ENCODE measurements around the gene UBXN6.

The UBXN6 gene

DNA sequence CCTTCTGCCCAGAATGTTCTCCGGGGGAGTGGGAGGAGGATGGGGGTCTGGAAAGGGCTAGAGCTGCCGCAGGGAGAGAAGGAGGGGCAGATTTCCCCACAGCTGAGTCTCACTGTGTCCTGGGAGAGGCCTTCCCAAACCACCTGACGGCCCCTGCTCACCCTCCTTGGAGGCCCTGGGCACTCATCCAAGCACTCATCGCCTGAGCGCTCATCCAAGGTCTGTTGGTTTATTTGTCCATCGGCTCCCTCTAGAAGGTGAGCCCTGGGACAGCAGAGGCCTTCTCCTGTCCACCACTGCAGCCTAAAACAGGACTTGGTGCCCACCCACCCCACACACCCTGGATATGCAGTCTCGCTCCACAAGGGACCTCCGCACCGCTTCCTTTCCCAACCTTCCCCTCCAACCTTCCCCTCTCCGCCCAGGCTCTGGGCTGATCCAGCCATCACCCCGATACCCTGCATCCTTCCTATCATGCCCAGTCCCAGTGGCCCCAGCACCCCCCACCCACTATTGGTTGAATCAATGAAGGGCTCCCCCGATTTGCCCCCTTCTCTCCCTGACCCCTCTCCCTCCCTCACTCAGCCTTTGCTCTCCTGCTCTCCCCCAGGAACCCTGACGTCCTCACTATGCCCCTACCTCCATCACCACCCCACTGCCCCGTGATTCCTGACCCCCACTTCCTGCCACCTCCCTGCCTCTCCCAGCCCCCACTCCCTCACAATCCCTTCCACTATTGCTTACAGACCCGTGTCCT is 1.7 kb downstream of the UBXN6 start:
- no peak for DNase-seq

GRCh38 chr19:4454747-4455718 is 2.6 kb downstream of the UBXN6 start:
- DNase-seq, result no peak

DNA sequence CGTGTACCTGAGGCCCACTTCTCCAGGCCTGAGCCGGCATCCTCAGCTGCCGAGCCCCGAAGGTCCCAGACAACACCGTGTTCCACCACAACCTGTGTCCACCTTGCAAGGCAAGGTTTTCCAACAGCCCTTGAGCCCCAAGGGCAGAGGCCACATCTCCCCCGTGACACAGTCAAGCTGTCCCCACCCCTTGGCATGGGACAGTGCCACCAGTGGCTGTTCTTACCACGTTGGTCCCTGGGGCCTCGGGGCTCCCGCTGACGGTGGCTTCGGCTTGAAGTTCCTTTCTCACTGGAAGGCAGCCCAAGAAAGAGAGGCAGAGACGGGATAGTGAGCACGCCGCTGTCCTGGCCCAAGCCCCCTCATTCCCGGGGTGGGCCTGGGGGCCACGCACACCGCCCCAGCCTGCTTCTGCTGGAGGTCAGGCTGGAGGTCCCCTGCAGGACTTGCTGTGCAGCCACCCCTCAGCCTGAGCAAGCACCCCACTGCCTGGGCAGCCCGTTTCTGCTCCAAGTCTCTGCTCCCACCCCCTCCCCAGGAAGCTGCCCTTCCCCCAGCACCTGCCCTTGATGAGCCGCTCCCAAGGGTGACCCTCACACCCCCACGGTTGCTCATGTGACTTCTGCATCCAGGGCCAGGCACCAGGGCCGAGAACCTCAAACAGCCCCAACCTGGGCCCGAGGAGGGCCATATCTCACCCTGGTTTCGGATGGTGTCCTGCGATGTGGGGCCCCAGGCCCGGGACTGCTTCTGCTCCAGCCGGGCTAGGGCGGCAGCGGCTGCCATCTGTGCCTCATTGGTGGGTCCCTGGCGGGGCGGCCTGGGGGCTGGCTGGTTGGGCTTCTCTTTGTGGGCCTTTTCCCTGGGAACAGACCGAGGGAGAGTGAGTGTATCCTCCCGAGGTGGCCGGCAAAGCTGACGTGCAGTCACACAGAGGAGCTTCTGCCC is 4.1 kb downstream of the UBXN6 start:
- no peak for DNase-seq

- no peak for DNase-seq
Measured at GRCh38 chr19:4452230-4452990, 5.2 kb downstream of the UBXN6 start.

DNA sequence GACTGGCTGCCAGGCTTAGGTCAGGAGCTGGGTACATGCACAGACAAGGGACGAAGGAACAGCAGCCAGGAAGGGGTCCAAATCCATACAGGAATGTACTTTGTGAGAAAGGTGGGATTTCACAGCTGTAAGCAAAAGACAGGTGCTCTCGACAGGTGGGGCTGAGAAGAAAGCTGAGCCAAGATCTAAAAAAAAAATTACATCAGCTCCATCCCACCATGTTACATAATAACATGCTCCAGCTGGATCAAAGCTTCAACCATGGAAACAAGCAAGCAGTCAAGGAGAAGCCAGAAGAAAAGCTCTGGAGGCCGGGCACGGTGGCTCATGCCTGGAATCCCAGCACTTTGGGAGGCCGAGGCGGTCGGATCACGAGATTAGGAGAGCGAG is 8.0 kb downstream of the UBXN6 start:
- no peak for DNase-seq

DNA sequence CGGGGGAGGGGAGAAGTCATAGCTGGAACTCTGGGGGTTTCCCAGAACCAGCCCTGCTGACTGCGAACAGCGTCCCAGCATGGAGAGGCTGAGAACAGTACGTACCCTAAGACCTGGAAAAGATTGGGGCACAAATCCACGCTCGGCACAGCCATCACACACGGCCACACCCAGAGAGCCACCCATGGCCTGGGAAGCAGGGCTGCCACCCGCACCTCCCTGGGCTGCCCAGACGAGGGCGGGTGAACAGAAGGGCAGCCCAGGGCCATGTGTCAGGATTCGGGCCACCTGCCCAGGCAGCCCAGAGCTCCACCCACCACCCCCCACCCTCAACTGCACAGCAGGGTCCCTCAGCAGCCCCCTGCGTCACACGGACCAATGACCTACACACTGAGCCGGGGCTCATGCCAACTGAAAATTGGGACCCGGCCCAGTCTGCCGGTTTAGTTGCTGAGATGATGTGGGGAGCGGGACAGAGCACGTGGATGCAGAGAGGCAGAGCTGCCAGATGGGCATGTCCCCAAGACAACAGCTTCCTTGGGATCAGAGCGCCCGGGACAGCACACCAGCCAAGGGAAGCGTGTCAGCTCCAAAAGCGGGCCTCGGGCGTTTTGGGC is 8.5 kb downstream of the UBXN6 start:
- no peak for DNase-seq

- DNase-seq, result no peak
Measured at GRCh38 chr19:4448147-4448985, 9.2 kb downstream of the UBXN6 start.

DNA sequence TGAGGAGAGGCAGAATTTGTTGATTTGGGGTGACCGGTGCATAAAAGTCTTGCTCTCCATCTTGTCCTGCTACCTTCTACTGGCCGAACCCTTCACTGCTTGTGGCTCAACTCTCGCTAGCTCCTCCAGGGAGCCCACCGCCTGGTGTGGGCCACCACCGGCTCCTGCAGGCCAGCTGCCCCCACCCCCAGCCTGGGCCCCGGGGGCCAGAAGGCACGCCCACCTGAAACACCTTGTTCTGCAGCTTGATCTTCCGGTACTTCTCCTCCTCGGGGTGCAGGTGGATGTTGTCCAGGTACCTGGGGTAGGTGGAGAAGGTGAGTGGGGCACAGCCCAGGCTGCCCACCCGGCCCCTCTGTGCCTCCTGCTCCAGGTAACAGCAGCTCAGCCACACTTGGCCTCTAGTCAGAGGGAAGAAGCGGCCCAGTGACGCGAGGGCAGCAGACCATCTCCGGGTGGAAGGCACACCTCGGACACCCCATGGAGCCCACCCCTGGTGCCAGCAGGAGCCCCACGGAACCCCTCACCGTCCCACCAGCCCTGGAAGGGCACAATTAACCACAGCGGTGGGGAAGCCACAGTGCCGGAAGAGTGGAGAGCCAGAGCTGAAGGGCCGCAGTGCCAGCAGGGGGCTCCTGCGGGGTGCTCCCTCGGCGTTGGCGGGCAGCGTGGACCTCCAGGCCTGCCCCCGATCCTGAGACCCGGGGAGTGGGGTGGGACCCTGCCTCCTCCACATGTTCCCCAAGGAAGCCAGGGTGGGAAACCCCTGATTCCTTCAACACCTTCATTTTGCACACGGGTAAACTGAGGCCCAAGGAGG is 10.1 kb downstream of the UBXN6 start:
- no peak for DNase-seq

- DNase-seq, result no peak
Measured at GRCh38 chr19:4446704-4447200, 10.8 kb downstream of the UBXN6 start.

DNA sequence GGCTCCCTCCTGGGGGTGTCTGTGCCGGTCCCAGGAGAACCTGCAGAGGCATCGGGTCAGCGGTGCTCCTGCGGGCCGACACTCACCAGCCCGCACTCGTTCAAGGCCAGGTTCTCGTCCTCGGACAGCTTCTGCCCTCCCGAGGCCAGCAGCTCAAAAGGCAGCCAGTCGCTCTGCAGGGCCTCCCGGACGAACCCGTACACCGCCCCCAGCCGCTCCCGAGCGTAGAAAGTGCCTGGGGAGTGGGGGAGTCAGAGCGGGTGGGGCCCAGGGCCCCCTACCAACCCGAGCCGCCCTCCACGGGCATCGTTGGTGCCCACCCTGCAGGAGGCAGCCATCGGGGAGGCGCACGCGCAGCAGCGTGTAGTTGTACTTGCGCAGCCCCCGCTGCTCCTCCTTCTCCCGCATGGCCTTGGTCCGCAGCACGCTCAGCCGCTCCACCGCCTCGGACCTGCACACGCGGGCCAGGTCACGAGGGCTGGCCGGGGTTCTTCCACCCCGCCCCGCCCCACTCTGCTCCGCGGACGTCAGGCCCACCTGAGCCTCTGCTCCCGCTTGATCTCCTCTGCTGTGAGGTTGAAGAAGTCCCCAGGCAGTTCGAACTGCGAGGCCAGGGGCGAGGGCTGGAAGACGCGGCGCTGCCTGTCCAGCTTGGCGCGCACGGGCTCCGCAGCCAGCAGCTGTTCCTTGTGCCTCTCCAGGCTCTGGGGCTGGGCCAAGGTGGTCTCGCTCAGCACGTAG is 11.5 kb downstream of the UBXN6 start:
- no peak for DNase-seq

DNA sequence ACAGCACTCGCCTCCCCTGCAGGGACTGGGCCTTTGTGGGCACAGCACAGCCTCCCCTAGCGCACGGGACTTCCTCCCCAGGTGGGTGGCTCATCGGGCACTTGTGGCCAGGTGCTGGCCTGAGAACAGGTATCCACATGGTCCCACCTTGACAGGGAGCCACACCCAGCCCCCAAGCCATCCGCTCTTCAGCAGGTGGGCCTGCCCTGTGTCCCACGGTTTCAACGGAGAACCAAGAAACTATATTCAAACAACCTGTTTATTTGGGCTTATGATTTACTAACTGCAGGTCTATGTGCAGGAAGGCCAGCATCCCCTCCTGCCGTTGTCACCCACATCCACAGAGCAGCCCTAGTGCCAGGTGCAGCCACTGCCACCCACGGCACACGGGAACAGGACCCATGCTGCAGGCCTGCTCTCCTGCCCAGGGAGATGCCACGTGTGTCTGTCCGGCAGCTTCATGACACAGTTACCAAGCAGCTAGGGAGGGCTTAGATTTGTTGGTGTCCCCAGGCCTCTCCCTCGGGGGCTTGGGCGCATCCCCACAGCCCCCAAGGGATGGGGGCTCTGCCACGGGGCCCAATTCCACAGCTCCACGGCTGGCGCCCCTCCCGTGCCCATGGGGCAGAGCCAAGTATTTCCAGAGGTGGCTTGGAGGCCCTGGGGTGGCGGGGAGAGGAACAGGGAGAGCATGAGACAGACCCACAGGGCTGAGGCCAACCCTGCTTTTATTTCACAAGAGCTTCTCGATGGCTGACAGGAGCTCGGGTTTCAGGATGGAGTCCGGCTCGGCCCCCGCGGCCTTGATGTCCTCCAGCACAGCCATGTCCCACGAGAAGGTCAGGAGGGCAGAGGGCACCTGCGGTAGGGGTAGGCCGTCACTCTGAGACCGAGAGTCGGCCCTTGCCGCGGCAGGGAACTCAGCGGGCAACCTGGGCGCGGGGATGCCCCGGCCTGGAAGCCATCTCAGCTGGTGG is 12.5 kb downstream of the UBXN6 start:
- no peak for DNase-seq

DNA sequence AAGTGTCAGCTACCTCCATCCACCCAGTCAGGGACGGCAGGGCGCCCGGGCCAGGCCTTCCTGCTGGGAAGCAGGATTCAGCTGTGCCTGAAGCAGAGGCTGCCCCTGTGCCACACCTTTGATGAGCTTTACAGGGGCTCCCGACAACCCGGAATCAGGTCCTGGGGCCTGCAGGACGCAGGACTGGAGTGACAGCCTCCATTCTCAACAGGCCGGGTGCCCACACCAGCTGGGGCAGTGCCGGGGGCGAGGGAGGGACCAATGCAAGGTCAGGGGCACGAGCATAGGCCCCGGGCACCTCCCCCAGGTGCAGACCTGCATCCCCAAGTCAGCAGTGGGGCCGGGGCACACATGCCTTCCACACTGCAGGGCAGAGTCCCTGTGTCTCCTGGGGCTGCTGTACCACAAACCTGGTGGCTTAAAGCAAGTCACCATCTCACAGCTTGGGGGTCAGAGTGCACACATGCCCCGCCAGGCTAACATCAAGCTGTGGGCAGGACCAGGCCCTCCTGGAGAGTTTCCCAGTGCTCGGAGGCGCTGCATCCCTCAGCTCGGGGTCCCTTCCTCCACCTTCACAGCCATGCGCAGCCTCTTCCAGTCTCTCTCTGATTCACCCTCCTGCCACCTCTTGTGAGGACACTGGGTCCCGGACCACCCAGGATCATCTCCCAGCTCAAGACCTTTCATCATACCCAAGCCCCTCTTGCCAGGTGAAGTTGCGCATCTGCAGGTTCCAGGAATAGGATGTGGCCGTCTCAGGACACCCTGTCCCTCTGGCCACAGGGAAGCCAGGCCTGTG is 13.4 kb downstream of the UBXN6 start:
- DNase-seq, result no peak

GRCh38 chr19:4443188-4443587 is 14.4 kb downstream of the UBXN6 start:
- no peak for DNase-seq

- no peak for DNase-seq
Measured at GRCh38 chr19:4442819-4443146, 14.8 kb downstream of the UBXN6 start.

DNA sequence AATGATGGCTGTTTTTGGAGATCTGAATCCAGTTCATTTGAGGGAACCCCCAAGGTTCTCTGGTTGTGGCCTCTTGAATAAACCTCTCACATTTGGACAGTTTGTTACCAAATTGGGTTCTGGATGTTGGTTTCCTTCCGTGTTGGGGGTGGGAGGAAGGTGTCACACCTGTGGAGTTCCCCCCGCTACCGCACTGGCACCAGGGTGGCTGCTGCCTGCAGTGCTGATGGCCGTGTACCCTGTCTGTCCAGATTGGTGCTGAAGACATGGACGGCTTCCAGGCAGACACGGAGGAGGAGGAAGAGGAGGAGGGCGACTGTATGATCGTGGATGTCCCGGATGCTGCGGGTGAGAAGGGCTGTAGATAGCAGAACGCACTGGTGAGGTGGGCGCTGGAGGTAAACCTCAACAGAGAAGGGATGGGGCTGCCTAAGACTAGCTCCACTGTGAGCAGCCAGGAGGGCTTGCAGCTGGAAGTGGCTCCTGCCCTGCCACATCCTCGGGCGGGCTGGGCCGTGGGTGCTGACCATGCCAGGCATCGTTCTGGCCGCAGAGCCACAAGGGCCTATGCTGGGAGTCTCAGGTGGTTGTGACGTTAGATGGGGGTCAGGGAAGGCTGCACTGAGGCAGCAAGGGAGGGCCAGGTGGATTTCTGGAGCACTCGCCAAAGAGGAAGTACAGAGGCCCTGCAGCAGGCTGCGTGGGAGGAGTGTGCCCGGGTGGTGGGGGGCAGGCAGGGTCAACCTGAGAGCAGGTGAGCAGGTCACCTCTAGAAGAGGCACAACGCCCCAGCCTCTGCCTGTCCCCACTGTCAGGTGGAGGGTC is 15.4 kb downstream of the UBXN6 start:
- DNase-seq, result no peak

- no peak for DNase-seq
Measured at GRCh38 chr19:4439243-4439642, 18.4 kb downstream of the UBXN6 start.

Measured in activated T-cell treated with anti-CD3 and anti-CD28 coated beads, Interleukin-2, amount 50 U/mL, for 1 hour (primary cell).